ENCODE results near the gene GMPR.

- TF ChIP-seq CTCF (conservative IDR thresholded peaks at IDR 0.05; ENCODE audit: low read length) (no peak), EZH2phosphoT487 (IDR thresholded peaks at IDR 0.05; ENCODE audit: borderline replicate concordance, low read depth, low read length) (no peak)
These were observed 97.8 kb downstream of the GMPR start for GRCh38 chr6:16336056-16336818.

Measured in OCI-LY7 (cell line).